ENCODE data around the gene DNAJC19. TPM values are rescaled to one million over a fixed set of nuclear protein-coding genes. Genes with fewer than 3 reads are reported as not detected.

Gene DNAJC19
- total RNA-seq, 1 experiment from 2014 or later, result 61.5 TPM

- Histone ChIP-seq H3K4me3 (ENCODE audit: insufficient read depth, low read depth, low read length) (no peak overlapping the region), H3K27me3 (ENCODE audit: control insufficient read depth, insufficient read depth, low read length) (no peaks in the 10 kb centered on the region), H3K36me3 (replicated peaks; ENCODE audit: control insufficient read depth, insufficient read depth, low read length) (peaks cover 1% of the 10 kb centered on the region)
- no peak for DNase-seq
Measured at GRCh38 chr3:180981912-180982311, 7.6 kb downstream of the DNAJC19 start.

- no peaks in the 10 kb centered on the region for H3K27me3 ChIP-seq (ENCODE audit: control insufficient read depth, insufficient read depth, low read length)
- H3K4me3 ChIP-seq (ENCODE audit: insufficient read depth, low read depth, low read length), result no peak overlapping the region
- peaks cover 3% of the 10 kb centered on the region for H3K36me3 ChIP-seq (replicated peaks; ENCODE audit: control insufficient read depth, insufficient read depth, low read length)
- no peak for DNase-seq
Measured at GRCh38 chr3:180980611-180981010, 8.9 kb downstream of the DNAJC19 start.

- H3K27me3 ChIP-seq (ENCODE audit: control insufficient read depth, insufficient read depth, low read length), result no peaks in the 10 kb centered on the region
- DNase-seq, result no peak
- peaks cover 3% of the 10 kb centered on the region for H3K36me3 ChIP-seq (replicated peaks; ENCODE audit: control insufficient read depth, insufficient read depth, low read length)
- H3K4me3 ChIP-seq (ENCODE audit: insufficient read depth, low read depth, low read length), result no peak overlapping the region
Measured at GRCh38 chr3:180979961-180980360, 9.6 kb downstream of the DNAJC19 start.

- DNase-seq, result no peak
- Histone ChIP-seq H3K4me3 (ENCODE audit: insufficient read depth, low read depth, low read length) (no peak overlapping the region), H3K36me3 (replicated peaks; ENCODE audit: control insufficient read depth, insufficient read depth, low read length) (peaks cover 5% of the 10 kb centered on the region), H3K27me3 (ENCODE audit: control insufficient read depth, insufficient read depth, low read length) (no peaks in the 10 kb centered on the region)
Measured at GRCh38 chr3:180977498-180977897, 12.0 kb downstream of the DNAJC19 start.

GRCh38 chr3:180974286-180974685 lies 15.2 kb downstream of the DNAJC19 start:
- Histone ChIP-seq H3K4me3 (ENCODE audit: insufficient read depth, low read depth, low read length) (no peak overlapping the region), H3K36me3 (replicated peaks; ENCODE audit: control insufficient read depth, insufficient read depth, low read length) (peaks cover 13% of the 10 kb centered on the region), H3K27me3 (ENCODE audit: control insufficient read depth, insufficient read depth, low read length) (no peaks in the 10 kb centered on the region)
- no peak for DNase-seq

- peaks cover 12% of the 10 kb centered on the region for H3K36me3 ChIP-seq (replicated peaks; ENCODE audit: control insufficient read depth, insufficient read depth, low read length)
- no peak overlapping the region for H3K4me3 ChIP-seq (ENCODE audit: insufficient read depth, low read depth, low read length)
- DNase-seq, result no peak
Measured at GRCh38 chr3:180973543-180973942, 16.0 kb downstream of the DNAJC19 start.

GRCh38 chr3:180970931-180971330 lies 18.6 kb downstream of the DNAJC19 start:
- DNase-seq, result no peak
- Histone ChIP-seq H3K4me3 (ENCODE audit: insufficient read depth, low read depth, low read length) (no peak overlapping the region), H3K36me3 (replicated peaks; ENCODE audit: control insufficient read depth, insufficient read depth, low read length) (peaks cover 19% of the 10 kb centered on the region), H3K27me3 (ENCODE audit: control insufficient read depth, insufficient read depth, low read length) (no peaks in the 10 kb centered on the region)

More at GRCh38 chr3:180973543-180973942, 16.0 kb downstream of the DNAJC19 start:
- H3K27me3 ChIP-seq (ENCODE audit: control insufficient read depth, insufficient read depth, low read length), result no peaks in the 10 kb centered on the region

- DNase-seq, result no peak
- Histone ChIP-seq H3K27me3 (ENCODE audit: control insufficient read depth, insufficient read depth, low read length) (no peaks in the 10 kb centered on the region), H3K4me3 (ENCODE audit: insufficient read depth, low read depth, low read length) (no peak overlapping the region), H3K36me3 (replicated peaks; ENCODE audit: control insufficient read depth, insufficient read depth, low read length) (peaks cover 28% of the 10 kb centered on the region)
Measured at GRCh38 chr3:180962530-180962929, 27.0 kb downstream of the DNAJC19 start.

DNA sequence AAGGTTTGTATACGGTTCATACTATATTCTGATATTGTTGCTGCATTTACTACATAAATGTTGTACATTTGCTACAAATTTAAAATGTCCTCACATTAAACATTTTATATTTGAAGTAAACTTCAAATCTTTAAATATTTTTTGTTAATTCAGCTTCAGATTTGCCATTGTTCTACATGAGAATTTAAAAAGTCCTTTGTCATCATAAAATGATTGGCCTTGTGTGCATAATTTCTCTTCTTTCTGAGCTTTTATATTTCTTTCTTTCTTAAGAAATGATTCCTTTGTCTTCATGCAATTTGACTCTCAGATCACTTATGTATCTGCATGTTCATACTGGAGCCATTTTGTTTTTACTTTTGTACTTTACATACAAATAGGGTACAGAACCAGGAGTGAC lies 28.0 kb downstream of the DNAJC19 start:
- no peaks in the 10 kb centered on the region for H3K27me3 ChIP-seq (ENCODE audit: control insufficient read depth, insufficient read depth, low read length)
- no peak overlapping the region for H3K4me3 ChIP-seq (ENCODE audit: insufficient read depth, low read depth, low read length)
- H3K36me3 ChIP-seq (replicated peaks; ENCODE audit: control insufficient read depth, insufficient read depth, low read length), result peaks cover 24% of the 10 kb centered on the region
- DNase-seq, result no peak

DNA sequence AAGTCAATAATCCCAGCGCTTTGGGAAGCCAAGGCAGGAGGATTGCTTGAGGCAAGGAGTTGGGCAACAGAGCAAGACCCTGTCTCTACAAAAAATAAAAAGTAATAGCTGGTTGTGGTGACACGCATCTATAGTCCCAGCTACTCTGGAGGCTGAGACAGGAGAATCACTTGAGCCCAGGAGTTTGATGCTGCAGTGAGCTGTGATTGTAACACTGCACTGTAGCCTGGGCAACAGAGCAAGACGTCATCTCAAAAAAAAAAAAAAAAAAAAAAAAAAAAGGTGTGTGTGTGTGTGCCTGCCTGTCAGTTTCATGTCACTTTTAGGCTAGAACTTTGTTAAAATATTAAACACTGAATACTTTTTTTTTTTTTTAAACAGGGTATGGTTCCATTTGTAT lies 28.4 kb downstream of the DNAJC19 start:
- H3K36me3 ChIP-seq (replicated peaks; ENCODE audit: control insufficient read depth, insufficient read depth, low read length), result peaks cover 27% of the 10 kb centered on the region
- no peak for DNase-seq
- no peak overlapping the region for H3K4me3 ChIP-seq (ENCODE audit: insufficient read depth, low read depth, low read length)
- H3K27me3 ChIP-seq (ENCODE audit: control insufficient read depth, insufficient read depth, low read length), result no peaks in the 10 kb centered on the region

DNA sequence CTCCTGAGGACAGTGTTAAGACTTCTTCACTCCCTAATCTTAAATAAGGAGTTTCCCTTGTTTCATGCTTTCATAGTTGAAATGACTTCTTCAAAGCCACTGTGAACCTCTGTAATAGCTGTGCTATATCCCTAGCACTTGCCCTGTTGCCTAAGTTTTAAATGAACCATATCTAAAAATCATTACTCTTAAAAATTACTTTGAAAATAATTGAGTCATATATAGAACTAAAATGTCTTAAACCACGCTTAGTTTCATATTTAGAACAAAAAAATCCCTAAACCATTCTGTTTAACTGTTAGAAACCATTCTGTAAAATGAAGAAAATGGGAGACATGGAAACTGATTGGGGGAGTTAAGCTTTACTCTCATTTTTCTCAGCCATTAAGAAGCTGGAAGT lies 29.8 kb downstream of the DNAJC19 start:
- Histone ChIP-seq H3K4me3 (ENCODE audit: insufficient read depth, low read depth, low read length) (no peak overlapping the region), H3K36me3 (replicated peaks; ENCODE audit: control insufficient read depth, insufficient read depth, low read length) (peaks cover 31% of the 10 kb centered on the region), H3K27me3 (ENCODE audit: control insufficient read depth, insufficient read depth, low read length) (no peaks in the 10 kb centered on the region)
- no peak for DNase-seq

DNA sequence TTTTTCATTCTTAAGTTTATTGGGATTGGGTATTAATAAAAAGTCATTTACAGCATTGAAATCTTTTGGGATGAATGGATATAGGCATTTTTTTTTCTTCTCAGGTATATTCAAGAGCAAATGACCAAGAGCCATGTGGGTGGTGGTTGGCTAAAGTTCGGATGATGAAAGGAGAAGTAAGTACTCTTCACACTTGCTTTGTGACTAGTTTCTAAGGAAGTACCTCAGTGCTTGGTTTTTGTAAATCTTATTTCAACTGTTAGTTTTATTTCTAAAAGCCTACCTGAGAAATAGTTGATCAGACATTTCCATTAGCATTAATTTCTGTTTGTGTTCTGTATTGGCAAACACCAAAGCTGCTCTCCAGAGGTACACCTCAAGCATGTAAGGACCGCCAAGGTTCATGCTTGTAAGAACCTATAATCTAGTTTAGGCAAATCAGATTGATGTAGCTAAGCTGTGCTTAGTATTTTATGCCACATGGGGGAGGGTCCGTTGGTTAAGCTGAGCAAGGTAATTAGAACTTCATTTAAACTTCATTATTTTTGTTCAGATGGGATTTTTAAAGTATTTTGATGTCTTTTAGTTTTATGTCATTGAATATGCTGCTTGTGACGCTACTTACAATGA lies 41.7 kb downstream of the DNAJC19 start:
- Histone ChIP-seq H3K36me3 (replicated peaks; ENCODE audit: control insufficient read depth, insufficient read depth, low read length) (peaks cover 27% of the 10 kb centered on the region), H3K4me3 (ENCODE audit: insufficient read depth, low read depth, low read length) (no peak overlapping the region), H3K27me3 (ENCODE audit: control insufficient read depth, insufficient read depth, low read length) (no peaks in the 10 kb centered on the region)
- no peak for DNase-seq

GRCh38 chr3:180940826-180941225 lies 48.7 kb downstream of the DNAJC19 start:
- H3K36me3 ChIP-seq (replicated peaks; ENCODE audit: control insufficient read depth, insufficient read depth, low read length), result peaks cover 5% of the 10 kb centered on the region

GRCh38 chr3:180934638-180935037 lies 54.9 kb downstream of the DNAJC19 start:
- Histone ChIP-seq H3K36me3 (replicated peaks; ENCODE audit: control insufficient read depth, insufficient read depth, low read length) (no peaks in the 10 kb centered on the region; the same call in none of the 2 replicates), H3K27me3 (ENCODE audit: control insufficient read depth, insufficient read depth, low read length) (no peaks in the 10 kb centered on the region), H3K4me3 (ENCODE audit: insufficient read depth, low read depth, low read length) (no peak overlapping the region)
- no peak for DNase-seq

More at GRCh38 chr3:180940826-180941225, 48.7 kb downstream of the DNAJC19 start:
- H3K27me3 ChIP-seq (ENCODE audit: control insufficient read depth, insufficient read depth, low read length), result no peaks in the 10 kb centered on the region
- H3K4me3 ChIP-seq (ENCODE audit: insufficient read depth, low read depth, low read length), result no peak overlapping the region
- DNase-seq, result no peak

Data from H7 (cell line).